HG02938 (cell line): ENCODE data around the gene TH.

ENCODE experiments used
- ATAC-seq: cut with Tn5 transposase; IDR thresholded peaks from one replicate; pipeline ENCODE4 v1.9.1; 2021; ENCODE audit warnings: mild to moderate bottlenecking, moderate library complexity; ENCODE audit not compliant: unreplicated experiment

The TH gene

GRCh38 chr11:2171591-2172003 is at the start of gene TH:
Gene TH (minus strand): TSS chr11:2171815. CDS start chr11:2171786, 29 bp downstream.
- ATAC-seq: no peak

- ATAC-seq: no peak
These were observed 49.4 kb upstream of the TH start for GRCh38 chr11:2221024-2221423.

- no peak for ATAC-seq
These were observed 48.7 kb upstream of the TH start for GRCh38 chr11:2220173-2220771.

GRCh38 chr11:2219318-2220017 is 47.9 kb upstream of the TH start:
- no peak for ATAC-seq

- no peak for ATAC-seq
These were observed 46.5 kb upstream of the TH start for GRCh38 chr11:2218031-2218633.

- ATAC-seq: no peak
These were observed 45.8 kb upstream of the TH start for GRCh38 chr11:2217211-2218030.

- no peak for ATAC-seq
These were observed 44.9 kb upstream of the TH start for GRCh38 chr11:2216400-2217064.

- no peak for ATAC-seq
These were observed 44.2 kb upstream of the TH start for GRCh38 chr11:2215561-2216399.

- ATAC-seq: no peak
These were observed 43.6 kb upstream of the TH start for GRCh38 chr11:2215230-2215560.

GRCh38 chr11:2214527-2215229 is 43.1 kb upstream of the TH start:
- no peak for ATAC-seq

GRCh38 chr11:2213890-2214526 is 42.4 kb upstream of the TH start:
- no peak for ATAC-seq

- no peak for ATAC-seq
These were observed 41.8 kb upstream of the TH start for GRCh38 chr11:2213384-2213842.

- ATAC-seq: no peak
These were observed 41.0 kb upstream of the TH start for GRCh38 chr11:2212411-2213251.

- ATAC-seq: no peak
These were observed 39.7 kb upstream of the TH start for GRCh38 chr11:2211113-2211971.

- ATAC-seq: no peak
These were observed 38.9 kb upstream of the TH start for GRCh38 chr11:2210366-2211112.

- no peak for ATAC-seq
These were observed 38.3 kb upstream of the TH start for GRCh38 chr11:2209900-2210321.
